Neural cell (in vitro differentiated cells): ENCODE measurements around the gene GDPD2. TPM values are rescaled to one million over a fixed set of nuclear protein-coding genes. Genes with fewer than 3 reads are reported as not detected.

Experiments used
- H2AFZ ChIP-seq: fragments of 200-600, 300-800 bp; sonication (generic), shearing (Covaris generic); 2 replicates; pipeline ENCODE4 v1.6.0; 2014; ENCODE audit warnings: low read depth, mild to moderate bottlenecking, antibody characterized with exemption, low read length, moderate library complexity
- H3F3A ChIP-seq: fragments of 200-600 bp; shearing (Covaris generic); 2 replicates; pipeline ENCODE4 v1.6.1; 2016; ENCODE audit warnings: mild to moderate bottlenecking, moderate library complexity, mixed read lengths, antibody characterized with exemption, low read length; ENCODE audit not compliant: insufficient read depth, poor library complexity, severe bottlenecking
- H3K27ac ChIP-seq: fragments of 200-600, 300-800 bp; sonication (generic), shearing (Covaris generic); 2 replicates; pipeline ENCODE4 v1.5.1; 2014; ENCODE audit warnings: mild to moderate bottlenecking, low read length, moderate library complexity
- H3K27me3 ChIP-seq: fragments of 300-800, 200-600 bp; sonication (generic), shearing (Covaris generic); 2 replicates; pipeline ENCODE4 v1.6.0; 2014; ENCODE audit warnings: mild to moderate bottlenecking, low read depth, low read length, moderate library complexity; ENCODE audit not compliant: insufficient read depth
- H3K36me3 ChIP-seq: fragments of 300-800, 200-600 bp; sonication (generic), shearing (Covaris generic); 2 replicates; pipeline ENCODE4 v1.5.1; 2014; ENCODE audit warnings: mild to moderate bottlenecking, antibody characterized with exemption, low read length, moderate library complexity; ENCODE audit not compliant: insufficient read depth
- H3K4me2 ChIP-seq: fragments of 300-800, 200-600 bp; sonication (generic), shearing (Covaris generic); 2 replicates; pipeline ENCODE4 v1.6.0; 2014; ENCODE audit warnings: mild to moderate bottlenecking, low read length
- H3K4me3 ChIP-seq: fragments of 300-800, 200-600 bp; sonication (generic), shearing (Covaris generic); 2 replicates; pipeline ENCODE4 v1.5.1; 2014; ENCODE audit warnings: mild to moderate bottlenecking, low read length, moderate library complexity
- H3K79me2 ChIP-seq: fragments of 200-600 bp; shearing (Covaris generic); replicated peaks from 2 replicates; pipeline ENCODE4 v1.6.0; 2014; ENCODE audit warnings: mild to moderate bottlenecking, low read length, moderate library complexity; ENCODE audit not compliant: insufficient read depth
- H3K9ac ChIP-seq: fragments of 300-800, 200-600 bp; sonication (generic), shearing (Covaris generic); 2 replicates; pipeline ENCODE4 v1.6.1; 2016; ENCODE audit warnings: mild to moderate bottlenecking, low read length, mixed read lengths
- H3K9me2 ChIP-seq: fragments of 200-600 bp; shearing (Covaris generic); 2 replicates; pipeline ENCODE4 v1.6.1; 2016; ENCODE audit warnings: mild to moderate bottlenecking, low read length, mixed read lengths; ENCODE audit not compliant: insufficient read depth
- H3K9me3 ChIP-seq: fragments of 200-600, 300-800 bp; sonication (generic), shearing (Covaris generic); 2 replicates; pipeline ENCODE4 v1.6.1; 2016; ENCODE audit warnings: mild to moderate bottlenecking, mixed run types, low read length, moderate library complexity, mixed read lengths
- H4K20me1 ChIP-seq: fragments of 200-600 bp; shearing (Covaris generic); 2 replicates; pipeline ENCODE4 v1.6.1; 2016; ENCODE audit warnings: mild to moderate bottlenecking, mixed run types; ENCODE audit not compliant: insufficient read depth
- EP300 ChIP-seq: fragments of 450-650 bp; conservative IDR thresholded peaks from 2 replicates; pipeline ENCODE4 v1.6.1; 2014; ENCODE audit warnings: antibody characterized with exemption, mild to moderate bottlenecking, moderate library complexity; ENCODE audit not compliant: poor library complexity, severe bottlenecking
- EZH2 ChIP-seq: fragments of 200-600, 300-800 bp; shearing (Covaris generic), sonication (generic); IDR thresholded peaks from 2 replicates; pipeline ENCODE4 v1.6.1; 2014; ENCODE audit warnings: antibody characterized with exemption, low read length, borderline replicate concordance, mild to moderate bottlenecking; ENCODE audit not compliant: insufficient read depth, poor library complexity, severe bottlenecking
- MXI1 ChIP-seq: fragments of 450-650 bp; conservative IDR thresholded peaks from 2 replicates; pipeline ENCODE4 v1.6.1; 2014; ENCODE audit warnings: antibody characterized with exemption, mild to moderate bottlenecking; ENCODE audit not compliant: poor library complexity, severe bottlenecking
- POLR2AphosphoS5 ChIP-seq: IDR thresholded peaks from 2 replicates; pipeline ENCODE4 v1.6.1; 2012
- RAD21 ChIP-seq: fragments of 450-650 bp; conservative IDR thresholded peaks from 2 replicates; pipeline ENCODE4 v1.6.1; 2014; ENCODE audit warnings: antibody characterized with exemption, mild to moderate bottlenecking, moderate library complexity
- SMC3 ChIP-seq: fragments of 450-650 bp; conservative IDR thresholded peaks from 2 replicates; pipeline ENCODE4 v1.6.1; 2014; ENCODE audit warnings: antibody characterized with exemption, mild to moderate bottlenecking, moderate library complexity; ENCODE audit not compliant: poor library complexity
- TAF1 ChIP-seq: IDR thresholded peaks from 2 replicates; pipeline ENCODE4 v1.6.1; 2012; ENCODE audit warnings: low read depth
- polyA plus RNA-seq: library from polyadenylated mRNA; depleted of rRNA; stranded (reverse); fragments of >200 nt; gene quantifications from 2 replicates; pipeline ENCODE4 v1.2.3, GENCODE V29; 2014
- TF ChIP-seq, protein P1 (sequence below): fragments of 450-650 bp; IDR thresholded peaks from 2 replicates; pipeline ENCODE4 v1.5.1; 2014; ENCODE audit warnings: antibody characterized with exemption, mild to moderate bottlenecking, moderate library complexity; ENCODE audit not compliant: poor library complexity, severe bottlenecking
- TF ChIP-seq, protein P2 (sequence below): IDR thresholded peaks from 2 replicates; pipeline ENCODE4 v1.6.1; 2012; ENCODE audit warnings: borderline replicate concordance

Gene GDPD2
- polyA plus RNA-seq, 1 donor from 2014 or later = not detected

DNA sequence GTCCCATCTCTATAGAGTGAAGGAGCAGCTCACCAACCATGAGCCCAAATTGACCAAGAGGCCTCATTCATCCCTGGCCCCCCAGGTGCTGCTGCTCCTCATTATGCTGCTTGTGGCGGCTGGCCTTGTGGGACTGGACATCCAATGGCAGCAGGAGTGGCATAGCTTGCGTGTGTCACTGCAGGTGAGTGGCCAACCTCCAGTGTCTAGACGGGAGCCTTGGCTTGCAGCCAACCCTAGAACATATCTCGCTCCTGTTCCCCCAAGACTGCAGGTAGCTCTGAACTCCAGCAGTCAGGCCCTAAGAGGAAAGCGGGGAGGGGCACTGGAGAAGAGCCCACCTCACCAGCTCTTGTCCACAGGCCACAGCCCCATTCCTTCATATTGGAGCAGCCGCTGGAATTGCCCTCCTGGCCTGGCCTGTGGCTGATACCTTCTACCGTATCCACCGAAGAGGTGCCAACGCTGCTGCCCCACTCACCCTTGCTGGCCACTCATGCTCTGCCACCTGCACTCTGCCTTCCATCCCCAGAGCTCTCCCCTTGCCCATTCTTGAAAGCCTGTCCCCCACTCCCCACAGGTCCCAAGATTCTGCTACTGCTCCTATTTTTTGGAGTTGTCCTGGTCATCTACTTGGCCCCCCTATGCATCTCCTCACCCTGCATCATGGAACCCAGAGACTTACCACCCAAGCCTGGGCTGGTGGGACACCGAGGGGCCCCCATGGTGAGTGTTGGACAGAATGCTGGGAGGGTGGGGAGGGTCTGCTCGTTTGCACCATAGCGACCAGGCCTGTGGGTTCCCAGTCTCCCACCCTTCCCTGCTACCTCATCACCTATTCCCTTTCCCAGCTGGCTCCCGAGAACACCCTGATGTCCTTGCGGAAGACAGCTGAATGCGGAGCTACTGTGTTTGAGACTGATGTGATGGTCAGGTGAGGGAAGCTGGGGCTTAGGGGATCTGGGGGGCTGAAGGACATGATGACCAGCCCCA is 3.5 kb downstream of the GDPD2 start:
- no peak overlapping the region for H3K4me2 ChIP-seq
- H3K36me3 ChIP-seq = no peaks in the 10 kb centered on the region
- H3F3A ChIP-seq = no peaks in the 10 kb centered on the region
- H3K9me3 ChIP-seq = no peaks in the 10 kb centered on the region
- H3K4me3 ChIP-seq = no peak overlapping the region
- TF ChIP-seq SMC3 = no peak
- TF ChIP-seq, protein P1, sequence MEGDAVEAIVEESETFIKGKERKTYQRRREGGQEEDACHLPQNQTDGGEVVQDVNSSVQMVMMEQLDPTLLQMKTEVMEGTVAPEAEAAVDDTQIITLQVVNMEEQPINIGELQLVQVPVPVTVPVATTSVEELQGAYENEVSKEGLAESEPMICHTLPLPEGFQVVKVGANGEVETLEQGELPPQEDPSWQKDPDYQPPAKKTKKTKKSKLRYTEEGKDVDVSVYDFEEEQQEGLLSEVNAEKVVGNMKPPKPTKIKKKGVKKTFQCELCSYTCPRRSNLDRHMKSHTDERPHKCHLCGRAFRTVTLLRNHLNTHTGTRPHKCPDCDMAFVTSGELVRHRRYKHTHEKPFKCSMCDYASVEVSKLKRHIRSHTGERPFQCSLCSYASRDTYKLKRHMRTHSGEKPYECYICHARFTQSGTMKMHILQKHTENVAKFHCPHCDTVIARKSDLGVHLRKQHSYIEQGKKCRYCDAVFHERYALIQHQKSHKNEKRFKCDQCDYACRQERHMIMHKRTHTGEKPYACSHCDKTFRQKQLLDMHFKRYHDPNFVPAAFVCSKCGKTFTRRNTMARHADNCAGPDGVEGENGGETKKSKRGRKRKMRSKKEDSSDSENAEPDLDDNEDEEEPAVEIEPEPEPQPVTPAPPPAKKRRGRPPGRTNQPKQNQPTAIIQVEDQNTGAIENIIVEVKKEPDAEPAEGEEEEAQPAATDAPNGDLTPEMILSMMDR = no peak
- TF ChIP-seq RAD21 = no peak
- TF ChIP-seq, protein P2, sequence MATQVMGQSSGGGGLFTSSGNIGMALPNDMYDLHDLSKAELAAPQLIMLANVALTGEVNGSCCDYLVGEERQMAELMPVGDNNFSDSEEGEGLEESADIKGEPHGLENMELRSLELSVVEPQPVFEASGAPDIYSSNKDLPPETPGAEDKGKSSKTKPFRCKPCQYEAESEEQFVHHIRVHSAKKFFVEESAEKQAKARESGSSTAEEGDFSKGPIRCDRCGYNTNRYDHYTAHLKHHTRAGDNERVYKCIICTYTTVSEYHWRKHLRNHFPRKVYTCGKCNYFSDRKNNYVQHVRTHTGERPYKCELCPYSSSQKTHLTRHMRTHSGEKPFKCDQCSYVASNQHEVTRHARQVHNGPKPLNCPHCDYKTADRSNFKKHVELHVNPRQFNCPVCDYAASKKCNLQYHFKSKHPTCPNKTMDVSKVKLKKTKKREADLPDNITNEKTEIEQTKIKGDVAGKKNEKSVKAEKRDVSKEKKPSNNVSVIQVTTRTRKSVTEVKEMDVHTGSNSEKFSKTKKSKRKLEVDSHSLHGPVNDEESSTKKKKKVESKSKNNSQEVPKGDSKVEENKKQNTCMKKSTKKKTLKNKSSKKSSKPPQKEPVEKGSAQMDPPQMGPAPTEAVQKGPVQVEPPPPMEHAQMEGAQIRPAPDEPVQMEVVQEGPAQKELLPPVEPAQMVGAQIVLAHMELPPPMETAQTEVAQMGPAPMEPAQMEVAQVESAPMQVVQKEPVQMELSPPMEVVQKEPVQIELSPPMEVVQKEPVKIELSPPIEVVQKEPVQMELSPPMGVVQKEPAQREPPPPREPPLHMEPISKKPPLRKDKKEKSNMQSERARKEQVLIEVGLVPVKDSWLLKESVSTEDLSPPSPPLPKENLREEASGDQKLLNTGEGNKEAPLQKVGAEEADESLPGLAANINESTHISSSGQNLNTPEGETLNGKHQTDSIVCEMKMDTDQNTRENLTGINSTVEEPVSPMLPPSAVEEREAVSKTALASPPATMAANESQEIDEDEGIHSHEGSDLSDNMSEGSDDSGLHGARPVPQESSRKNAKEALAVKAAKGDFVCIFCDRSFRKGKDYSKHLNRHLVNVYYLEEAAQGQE = no peak
- TF ChIP-seq EZH2 = no peak
- TF ChIP-seq MXI1 = no peak
- no peak for TF ChIP-seq TAF1
- TF ChIP-seq POLR2AphosphoS5 = no peak
- TF ChIP-seq EP300 = no peak
- H3K9ac ChIP-seq = no peak overlapping the region
- no peaks in the 10 kb centered on the region for H3K9me2 ChIP-seq
- H3K79me2 ChIP-seq = no peaks in the 10 kb centered on the region
- no peaks in the 10 kb centered on the region for H4K20me1 ChIP-seq
- H3K27ac ChIP-seq = no peak overlapping the region
- H3K27me3 ChIP-seq = no peaks in the 10 kb centered on the region
- no peak overlapping the region for H2AFZ ChIP-seq

DNA sequence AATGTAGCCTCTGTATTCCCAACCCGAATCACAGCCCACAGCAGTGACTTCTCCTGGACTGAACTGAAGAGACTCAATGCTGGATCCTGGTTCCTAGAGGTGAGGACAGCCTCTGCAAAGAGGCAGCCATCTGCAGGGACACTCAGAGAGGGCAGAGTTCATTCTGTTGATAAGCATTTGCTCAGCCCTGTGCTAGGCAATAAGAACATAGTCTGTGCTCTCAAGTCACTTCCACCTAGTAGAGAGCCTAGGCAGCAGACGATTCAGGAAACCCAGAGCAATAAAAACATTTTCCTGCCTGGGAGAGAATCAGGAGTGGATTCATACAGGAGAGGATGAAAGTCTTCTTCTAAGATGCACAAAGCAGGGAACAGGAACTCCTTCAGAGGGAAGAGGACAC is 4.3 kb downstream of the GDPD2 start:
- Histone ChIP-seq H3K9me2 (no peaks in the 10 kb centered on the region), H3F3A (no peaks in the 10 kb centered on the region), H3K9me3 (no peaks in the 10 kb centered on the region), H3K36me3 (no peaks in the 10 kb centered on the region), H2AFZ (no peak overlapping the region), H3K79me2 (no peaks in the 10 kb centered on the region), H3K27me3 (no peaks in the 10 kb centered on the region), H4K20me1 (no peaks in the 10 kb centered on the region), H3K27ac (no peak overlapping the region), H3K4me2 (no peak overlapping the region), H3K9ac (no peak overlapping the region), H3K4me3 (no peak overlapping the region)
- no peak for TF ChIP-seq POLR2AphosphoS5
- TF ChIP-seq RAD21 = no peak
- TF ChIP-seq MXI1 = no peak
- no peak for TF ChIP-seq SMC3
- TF ChIP-seq TAF1 = no peak
- TF ChIP-seq, protein P2 = no peak
